ENCODE results near the gene MED13L.

DNA sequence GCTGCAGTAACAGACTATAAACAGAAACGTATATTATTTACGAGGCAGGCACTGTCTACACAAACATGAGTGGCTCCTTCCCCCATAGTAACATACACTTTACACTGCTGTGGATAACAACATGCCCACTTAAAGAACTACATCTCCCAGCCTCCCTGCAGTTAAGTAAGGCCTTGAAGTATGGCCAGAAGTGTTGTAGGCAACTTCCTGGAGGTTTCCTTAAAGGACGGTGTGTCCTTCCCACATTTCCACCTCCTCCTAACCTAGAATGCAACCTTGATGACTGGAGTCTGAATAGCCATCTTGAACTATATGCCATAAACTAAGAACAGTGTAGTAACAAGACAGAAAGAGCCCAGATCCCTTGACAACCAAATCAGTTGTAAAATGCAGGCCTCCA, 20.3 kb downstream of the MED13L start:
- TF ChIP-seq, protein P1, sequence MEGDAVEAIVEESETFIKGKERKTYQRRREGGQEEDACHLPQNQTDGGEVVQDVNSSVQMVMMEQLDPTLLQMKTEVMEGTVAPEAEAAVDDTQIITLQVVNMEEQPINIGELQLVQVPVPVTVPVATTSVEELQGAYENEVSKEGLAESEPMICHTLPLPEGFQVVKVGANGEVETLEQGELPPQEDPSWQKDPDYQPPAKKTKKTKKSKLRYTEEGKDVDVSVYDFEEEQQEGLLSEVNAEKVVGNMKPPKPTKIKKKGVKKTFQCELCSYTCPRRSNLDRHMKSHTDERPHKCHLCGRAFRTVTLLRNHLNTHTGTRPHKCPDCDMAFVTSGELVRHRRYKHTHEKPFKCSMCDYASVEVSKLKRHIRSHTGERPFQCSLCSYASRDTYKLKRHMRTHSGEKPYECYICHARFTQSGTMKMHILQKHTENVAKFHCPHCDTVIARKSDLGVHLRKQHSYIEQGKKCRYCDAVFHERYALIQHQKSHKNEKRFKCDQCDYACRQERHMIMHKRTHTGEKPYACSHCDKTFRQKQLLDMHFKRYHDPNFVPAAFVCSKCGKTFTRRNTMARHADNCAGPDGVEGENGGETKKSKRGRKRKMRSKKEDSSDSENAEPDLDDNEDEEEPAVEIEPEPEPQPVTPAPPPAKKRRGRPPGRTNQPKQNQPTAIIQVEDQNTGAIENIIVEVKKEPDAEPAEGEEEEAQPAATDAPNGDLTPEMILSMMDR (IDR thresholded peaks at IDR 0.05; ENCODE audit: insufficient read depth, low read length, poor library complexity, severe bottlenecking): no peak
- TF ChIP-seq EZH2phosphoT487 (conservative IDR thresholded peaks at IDR 0.05; ENCODE audit: low read length): no peak

Measured in SU-DHL-6 (cell line).